Inflammatory macrophage treated with lipopolysaccharide for 4 hours (primary cell): Measurements from ENCODE around the gene AR.
A peak's percentile ranks its signal among the peaks of the same experiment; 100 is the strongest.

Experiments
- DNase-seq: peaks from one replicate; pipeline ENCODE4 v3.0.0-alpha.2; 2020

The AR gene

GRCh38 chrX:67730296-67730695 is 186.5 kb downstream of the AR start:
- DNase-seq: no peak

- DNase-seq: no peak
These were observed 187.2 kb downstream of the AR start for GRCh38 chrX:67731061-67731460.

GRCh38 chrX:67732864-67733263 is 189.0 kb downstream of the AR start:
- DNase-seq: no peak

GRCh38 chrX:67734111-67734753 is 190.4 kb downstream of the AR start:
- peak; percentile 32 for DNase-seq

- DNase-seq: no peak
These were observed 205.7 kb downstream of the AR start for GRCh38 chrX:67749536-67749935.

GRCh38 chrX:67750694-67751093 is 206.9 kb downstream of the AR start:
- DNase-seq: no peak

GRCh38 chrX:67759018-67759417 is 215.2 kb downstream of the AR start:
- no peak for DNase-seq

GRCh38 chrX:67777148-67777547 is 233.3 kb downstream of the AR start:
- no peak for DNase-seq

GRCh38 chrX:67779099-67779498 is 235.3 kb downstream of the AR start:
- DNase-seq: no peak
